SK-N-SH (cell line): ENCODE data around the gene TICRR.

Source experiments
- EZH2phosphoT487 ChIP-seq: fragments of 200-600 bp; sonication (generic); IDR thresholded peaks from 2 replicates; pipeline ENCODE4 v1.6.1; 2017; ENCODE audit warnings: low read depth, mixed run types, mild to moderate bottlenecking, antibody characterized with exemption, moderate library complexity, borderline replicate concordance
- FOXJ3 ChIP-seq: sonication (generic); formaldehyde crosslinking; IDR thresholded peaks from 2 replicates; pipeline ENCODE4 v1.5.1; 2020; ENCODE audit warnings: mild to moderate bottlenecking, missing genetic modification reagents
- JUND ChIP-seq: IDR thresholded peaks from 2 replicates; pipeline ENCODE4 v1.4.0; 2012
- MEF2A ChIP-seq: IDR thresholded peaks from 2 replicates; pipeline ENCODE4 v1.4.0; 2012; ENCODE audit warnings: low read depth, borderline replicate concordance
- RAD21 ChIP-seq: IDR thresholded peaks from 2 replicates; pipeline ENCODE4 v1.6.1; 2012; ENCODE audit warnings: mild to moderate bottlenecking, low read length
- TAF1 ChIP-seq: IDR thresholded peaks from 2 replicates; pipeline ENCODE4 v1.6.1; 2012; ENCODE audit warnings: low read depth, mild to moderate bottlenecking, low read length, moderate library complexity, borderline replicate concordance
- YY1 ChIP-seq: IDR thresholded peaks from 2 replicates; pipeline ENCODE4 v1.4.0; 2012; ENCODE audit warnings: low read depth, mild to moderate bottlenecking
- TF ChIP-seq, protein P1 (sequence below): fragments of 200-600 bp; sonication (generic); IDR thresholded peaks from 2 replicates; pipeline ENCODE4 v1.6.1; 2017; ENCODE audit warnings: antibody characterized with exemption, mild to moderate bottlenecking, moderate library complexity
- TF ChIP-seq, protein P2 (sequence below): IDR thresholded peaks from 2 replicates; pipeline ENCODE4; 2012

DNA sequence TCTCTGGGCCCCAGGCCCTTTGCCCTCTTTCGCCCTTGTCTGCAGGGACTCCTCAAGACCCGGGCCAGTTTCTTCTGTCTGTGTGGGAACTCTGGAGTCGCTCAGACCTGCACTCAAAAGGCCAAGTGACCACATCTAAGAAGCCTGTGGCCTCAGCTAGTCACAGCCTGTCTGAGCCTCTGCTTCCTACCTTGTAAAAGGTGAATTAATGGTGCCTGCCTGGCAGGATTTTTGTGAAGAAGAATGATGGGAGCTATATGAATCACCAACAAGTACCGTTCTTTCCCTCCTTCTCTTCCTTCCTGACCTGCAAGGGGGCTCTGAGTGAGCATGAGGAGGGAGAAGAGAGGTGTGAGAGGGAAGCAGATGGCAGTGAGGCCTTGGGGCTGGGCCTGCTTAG lies 96.4 kb downstream of the TICRR start:
- TF ChIP-seq, protein P1, sequence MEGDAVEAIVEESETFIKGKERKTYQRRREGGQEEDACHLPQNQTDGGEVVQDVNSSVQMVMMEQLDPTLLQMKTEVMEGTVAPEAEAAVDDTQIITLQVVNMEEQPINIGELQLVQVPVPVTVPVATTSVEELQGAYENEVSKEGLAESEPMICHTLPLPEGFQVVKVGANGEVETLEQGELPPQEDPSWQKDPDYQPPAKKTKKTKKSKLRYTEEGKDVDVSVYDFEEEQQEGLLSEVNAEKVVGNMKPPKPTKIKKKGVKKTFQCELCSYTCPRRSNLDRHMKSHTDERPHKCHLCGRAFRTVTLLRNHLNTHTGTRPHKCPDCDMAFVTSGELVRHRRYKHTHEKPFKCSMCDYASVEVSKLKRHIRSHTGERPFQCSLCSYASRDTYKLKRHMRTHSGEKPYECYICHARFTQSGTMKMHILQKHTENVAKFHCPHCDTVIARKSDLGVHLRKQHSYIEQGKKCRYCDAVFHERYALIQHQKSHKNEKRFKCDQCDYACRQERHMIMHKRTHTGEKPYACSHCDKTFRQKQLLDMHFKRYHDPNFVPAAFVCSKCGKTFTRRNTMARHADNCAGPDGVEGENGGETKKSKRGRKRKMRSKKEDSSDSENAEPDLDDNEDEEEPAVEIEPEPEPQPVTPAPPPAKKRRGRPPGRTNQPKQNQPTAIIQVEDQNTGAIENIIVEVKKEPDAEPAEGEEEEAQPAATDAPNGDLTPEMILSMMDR: no peak
- no peak for TF ChIP-seq TAF1
- TF ChIP-seq JUND: no peak
- TF ChIP-seq YY1: no peak
- TF ChIP-seq MEF2A: no peak
- TF ChIP-seq FOXJ3 (CRISPR knock-in tag): no peak
- TF ChIP-seq, protein P2, sequence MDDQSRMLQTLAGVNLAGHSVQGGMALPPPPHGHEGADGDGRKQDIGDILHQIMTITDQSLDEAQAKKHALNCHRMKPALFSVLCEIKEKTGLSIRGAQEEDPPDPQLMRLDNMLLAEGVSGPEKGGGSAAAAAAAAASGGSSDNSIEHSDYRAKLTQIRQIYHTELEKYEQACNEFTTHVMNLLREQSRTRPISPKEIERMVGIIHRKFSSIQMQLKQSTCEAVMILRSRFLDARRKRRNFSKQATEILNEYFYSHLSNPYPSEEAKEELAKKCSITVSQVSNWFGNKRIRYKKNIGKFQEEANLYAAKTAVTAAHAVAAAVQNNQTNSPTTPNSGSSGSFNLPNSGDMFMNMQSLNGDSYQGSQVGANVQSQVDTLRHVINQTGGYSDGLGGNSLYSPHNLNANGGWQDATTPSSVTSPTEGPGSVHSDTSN: no peak
- TF ChIP-seq RAD21: no peak
- no peak for TF ChIP-seq EZH2phosphoT487
